Measurements from ENCODE around the gene WNT2. TPM values are rescaled to one million over a fixed set of nuclear protein-coding genes. Genes with fewer than 3 reads are reported as not detected.

Gene WNT2
- total RNA-seq, 3 donors from 2014 or later (not counting 1 experiment from before 2014, with no cell fraction given), result not detected

DNA sequence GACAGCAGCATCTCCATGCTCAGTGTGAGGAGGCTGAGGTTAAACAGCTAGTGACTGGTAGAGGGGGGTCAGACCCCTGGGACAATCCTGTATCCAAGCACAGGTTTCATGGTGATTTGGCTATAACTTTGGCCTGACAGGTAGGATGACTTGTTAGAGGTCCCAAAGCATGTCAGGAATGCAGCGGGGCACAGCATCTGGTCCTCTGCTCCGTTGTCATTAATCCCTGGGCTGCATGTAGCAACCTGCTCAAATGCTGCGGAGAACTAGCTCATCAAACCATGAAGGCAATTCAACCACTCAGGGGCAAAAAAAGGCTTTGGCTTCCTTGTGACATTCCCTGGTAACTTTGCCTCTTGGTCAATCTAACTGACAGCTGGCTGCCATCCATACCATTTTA is 26.8 kb downstream of the WNT2 start:
- Histone ChIP-seq H3K4me1 (ENCODE audit: control insufficient read depth, insufficient read depth, low read length) (no peaks in the 10 kb centered on the region), H3K4me3 (ENCODE audit: low read length) (no peak overlapping the region), H3K27ac (ENCODE audit: low read length) (no peak overlapping the region), H3K36me3 (ENCODE audit: control insufficient read depth, insufficient read depth, low read length) (no peaks in the 10 kb centered on the region), H3K27me3 (ENCODE audit: control insufficient read depth, insufficient read depth, low read length) (no peaks in the 10 kb centered on the region), H3K9me3 (ENCODE audit: control insufficient read depth, insufficient read depth, low read length) (no peaks in the 10 kb centered on the region)
- 80% methylated on average over 3 of the region's 3 CpGs for WGBS (ENCODE audit: insufficient coverage)
- no peak for ATAC-seq
- no peaks in the 10 kb centered on the region for H3K36me3 Mint-ChIP-seq
- no peaks in the 10 kb centered on the region for H3K27me3 Mint-ChIP-seq (ENCODE audit: low read depth in 2 of 2)
- TF ChIP-seq CTCF (IDR thresholded peaks at IDR 0.05), result no peak
- H3K9me3 Mint-ChIP-seq, result no peaks in the 10 kb centered on the region
- H3K4me3 Mint-ChIP-seq, result no peak overlapping the region
- DNase-seq, result no peak
- no peak overlapping the region for H3K27ac Mint-ChIP-seq
- intact Hi-C loops (cut with micrococcal nuclease), result no loop called here
- H3K4me1 Mint-ChIP-seq, result no peaks in the 10 kb centered on the region

- Histone ChIP-seq H3K4me1 (ENCODE audit: control insufficient read depth, insufficient read depth, low read length) (no peaks in the 10 kb centered on the region), H3K9me3 (ENCODE audit: control insufficient read depth, insufficient read depth, low read length) (no peaks in the 10 kb centered on the region), H3K36me3 (ENCODE audit: control insufficient read depth, insufficient read depth, low read length) (no peaks in the 10 kb centered on the region), H3K27me3 (ENCODE audit: control insufficient read depth, insufficient read depth, low read length) (no peaks in the 10 kb centered on the region), H3K4me3 (ENCODE audit: low read length) (no peak overlapping the region), H3K27ac (ENCODE audit: low read length) (no peak overlapping the region)
- no peak for TF ChIP-seq CTCF (IDR thresholded peaks at IDR 0.05)
- Mint-ChIP-seq H3K4me3 (no peak overlapping the region), H3K27ac (no peak overlapping the region), H3K9me3 (peaks cover 3 to 6% of the 10 kb centered on the region in 2 donors), H3K4me1 (no peaks in the 10 kb centered on the region), H3K27me3 (ENCODE audit: low read depth in 2 of 2) (peaks cover 3% of the 10 kb centered on the region in 2 donors), H3K36me3 (no peaks in the 10 kb centered on the region)
- intact Hi-C loops (cut with micrococcal nuclease), result no loop called here
- DNase-seq (no peak), ATAC-seq (no peak)
- 85% methylated on average over 4 of the region's 5 CpGs for WGBS (ENCODE audit: insufficient coverage)
Measured at GRCh38 chr7:117285826-117286225, 37.0 kb downstream of the WNT2 start.

- H3K36me3 Mint-ChIP-seq, result no peaks in the 10 kb centered on the region
- H3K27ac Mint-ChIP-seq, result no peak overlapping the region
- ATAC-seq (no peak), DNase-seq (no peak)
- intact Hi-C loops (cut with micrococcal nuclease), result no loop called here
- no peak for TF ChIP-seq CTCF (IDR thresholded peaks at IDR 0.05)
- WGBS (ENCODE audit: insufficient coverage), result 95% methylated on average over 5 of the region's 5 CpGs
- Histone ChIP-seq H3K4me1 (ENCODE audit: control insufficient read depth, insufficient read depth, low read length) (no peaks in the 10 kb centered on the region), H3K9me3 (ENCODE audit: control insufficient read depth, insufficient read depth, low read length) (no peaks in the 10 kb centered on the region), H3K27ac (ENCODE audit: low read length) (no peak overlapping the region), H3K4me3 (ENCODE audit: low read length) (no peak overlapping the region), H3K36me3 (ENCODE audit: control insufficient read depth, insufficient read depth, low read length) (no peaks in the 10 kb centered on the region), H3K27me3 (ENCODE audit: control insufficient read depth, insufficient read depth, low read length) (no peaks in the 10 kb centered on the region)
- no peaks in the 10 kb centered on the region for H3K4me1 Mint-ChIP-seq
- H3K27me3 Mint-ChIP-seq (ENCODE audit: low read depth in 2 of 2), result peaks cover 3 to 8% of the 10 kb centered on the region in 2 donors
- no peak overlapping the region for H3K4me3 Mint-ChIP-seq
- H3K9me3 Mint-ChIP-seq, result peaks cover 3 to 12% of the 10 kb centered on the region in 2 donors
Measured at GRCh38 chr7:117284692-117285091, 38.2 kb downstream of the WNT2 start.

GRCh38 chr7:117283779-117284178 is 39.1 kb downstream of the WNT2 start:
- no peak for TF ChIP-seq CTCF (IDR thresholded peaks at IDR 0.05)
- Mint-ChIP-seq H3K36me3 (no peaks in the 10 kb centered on the region), H3K27ac (no peak overlapping the region), H3K4me1 (no peaks in the 10 kb centered on the region), H3K9me3 (peaks cover 3 to 12% of the 10 kb centered on the region in 2 donors), H3K27me3 (ENCODE audit: low read depth in 2 of 2) (peaks cover 3 to 8% of the 10 kb centered on the region in 2 donors), H3K4me3 (no peak overlapping the region)
- Histone ChIP-seq H3K36me3 (ENCODE audit: control insufficient read depth, insufficient read depth, low read length) (no peaks in the 10 kb centered on the region), H3K4me3 (ENCODE audit: low read length) (no peak overlapping the region), H3K27ac (ENCODE audit: low read length) (no peak overlapping the region), H3K4me1 (ENCODE audit: control insufficient read depth, insufficient read depth, low read length) (no peaks in the 10 kb centered on the region), H3K27me3 (ENCODE audit: control insufficient read depth, insufficient read depth, low read length) (no peaks in the 10 kb centered on the region), H3K9me3 (ENCODE audit: control insufficient read depth, insufficient read depth, low read length) (no peaks in the 10 kb centered on the region)
- ATAC-seq (no peak), DNase-seq (no peak)
- intact Hi-C loops (cut with micrococcal nuclease), result no loop called here
- 92% methylated on average over 6 of the region's 6 CpGs for WGBS (ENCODE audit: insufficient coverage)

Data from natural killer cell (primary cell).